GM12801 (cell line): ENCODE data around the gene TAF9.

Experiments
- TF ChIP-seq, protein P1 (sequence below): IDR thresholded peaks from one replicate; pipeline ENCODE4 v1.5.1; 2011; ENCODE audit warnings: control low read depth; ENCODE audit not compliant: insufficient read length; ENCODE audit errors: extremely low read depth

TAF9 gene

GRCh38 chr5:69369340-69370121 lies at the start of gene TAF9, which contains the start of the genes AK6 and RAD17:
TSS of gene TAF9 (minus strand) at chr5:69369520. CDS start at chr5:69365737, 3,783 bp downstream.
TSS of gene AK6 (minus strand) at chr5:69369520. CDS start at chr5:69369490, 30 bp downstream.
TSS of gene RAD17 (plus strand) at chr5:69369818. CDS start at chr5:69372209, 2,391 bp downstream.
- TF ChIP-seq, protein P1, sequence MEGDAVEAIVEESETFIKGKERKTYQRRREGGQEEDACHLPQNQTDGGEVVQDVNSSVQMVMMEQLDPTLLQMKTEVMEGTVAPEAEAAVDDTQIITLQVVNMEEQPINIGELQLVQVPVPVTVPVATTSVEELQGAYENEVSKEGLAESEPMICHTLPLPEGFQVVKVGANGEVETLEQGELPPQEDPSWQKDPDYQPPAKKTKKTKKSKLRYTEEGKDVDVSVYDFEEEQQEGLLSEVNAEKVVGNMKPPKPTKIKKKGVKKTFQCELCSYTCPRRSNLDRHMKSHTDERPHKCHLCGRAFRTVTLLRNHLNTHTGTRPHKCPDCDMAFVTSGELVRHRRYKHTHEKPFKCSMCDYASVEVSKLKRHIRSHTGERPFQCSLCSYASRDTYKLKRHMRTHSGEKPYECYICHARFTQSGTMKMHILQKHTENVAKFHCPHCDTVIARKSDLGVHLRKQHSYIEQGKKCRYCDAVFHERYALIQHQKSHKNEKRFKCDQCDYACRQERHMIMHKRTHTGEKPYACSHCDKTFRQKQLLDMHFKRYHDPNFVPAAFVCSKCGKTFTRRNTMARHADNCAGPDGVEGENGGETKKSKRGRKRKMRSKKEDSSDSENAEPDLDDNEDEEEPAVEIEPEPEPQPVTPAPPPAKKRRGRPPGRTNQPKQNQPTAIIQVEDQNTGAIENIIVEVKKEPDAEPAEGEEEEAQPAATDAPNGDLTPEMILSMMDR: no peak

DNA sequence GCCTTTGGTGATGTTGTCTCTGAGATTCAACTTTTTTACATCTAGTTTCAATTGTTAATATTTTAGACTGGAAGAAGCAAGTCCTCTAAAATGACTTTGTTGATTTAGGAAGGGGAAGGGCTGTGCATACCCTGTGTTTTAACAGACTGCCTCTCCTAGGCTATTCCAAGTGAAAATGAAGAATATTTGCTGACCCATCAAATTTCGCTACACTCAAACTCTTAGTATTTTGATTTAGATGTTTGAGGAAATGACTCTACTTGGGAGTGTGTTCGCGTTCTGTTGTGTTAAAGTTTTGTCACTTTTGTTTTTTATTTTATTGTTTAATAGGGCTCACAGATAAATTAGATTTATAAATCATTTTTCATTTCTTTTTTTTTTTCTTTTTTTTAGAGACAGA lies 49.2 kb upstream of the TAF9 start:
- TF ChIP-seq, protein P1: no peak

GRCh38 chr5:69416699-69417098 lies 47.4 kb upstream of the TAF9 start:
- TF ChIP-seq, protein P1: no peak

GRCh38 chr5:69416180-69416579 lies 46.9 kb upstream of the TAF9 start:
- TF ChIP-seq, protein P1: no peak

- TF ChIP-seq, protein P1: no peak
These were observed 46.3 kb upstream of the TAF9 start for GRCh38 chr5:69415584-69415958.

- TF ChIP-seq, protein P1: no peak
These were observed 45.7 kb upstream of the TAF9 start, which contains the start of gene MARVELD2 for GRCh38 chr5:69414885-69415583. TSS of gene MARVELD2 (plus strand) at chr5:69415116. CDS start at chr5:69419386, 4,270 bp downstream.

DNA sequence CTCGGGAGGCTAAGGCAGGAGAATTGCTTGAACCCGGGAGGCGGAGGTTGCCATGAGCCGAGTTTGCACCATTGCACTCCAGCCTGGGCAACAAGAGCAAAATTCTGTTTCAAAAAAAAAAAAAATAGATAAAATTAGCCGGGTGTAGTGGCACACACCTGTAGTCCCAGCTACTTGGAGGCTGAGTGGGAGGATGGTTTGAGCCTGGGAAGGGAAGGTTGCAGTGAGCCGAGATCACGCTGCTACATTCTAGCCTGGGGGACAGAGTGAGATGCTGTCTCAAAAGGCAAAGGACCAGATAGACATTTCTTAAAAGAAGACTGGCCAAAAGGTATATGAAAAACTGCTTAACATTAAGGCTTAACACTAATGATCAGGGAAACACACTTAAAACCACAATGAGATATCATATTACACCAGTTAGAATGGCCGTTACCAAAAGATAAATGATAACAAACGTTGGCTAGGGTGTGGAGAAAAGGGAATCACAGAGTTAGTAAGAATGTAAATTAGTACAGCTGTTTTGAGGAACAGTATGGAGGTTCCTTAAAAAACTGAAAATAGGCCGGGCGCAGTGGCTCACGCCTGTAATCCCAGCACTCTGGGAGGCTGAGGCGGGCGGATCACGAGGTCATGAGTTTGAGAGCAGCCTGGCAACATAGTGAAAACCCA lies 35.5 kb upstream of the TAF9 start:
- TF ChIP-seq, protein P1: no peak
